H1 (cell line): ENCODE results near the gene IGF2BP3. TPM values are rescaled to one million over a fixed set of nuclear protein-coding genes. Genes with fewer than 3 reads are reported as not detected.

Experiments
- CTCF ChIA-PET: fragments of 300-600 bp; sonication (Branson Sonifier 250); formaldehyde crosslinking; loops from one replicate; lab custom pipeline; 2021; ENCODE audit not compliant: partially characterized antibody; lab: Charles Lee
- POLR2A ChIA-PET: fragments of 300-600 bp; sonication (Branson Sonifier 250); formaldehyde crosslinking; loops from one replicate; lab custom pipeline; 2021; ENCODE audit warnings: inconsistent platforms; ENCODE audit not compliant: partially characterized antibody; lab: Charles Lee
- DNase-seq, 2 experiments: peaks; one replicate each; pipeline versions ENCODE4 v3.0.0 to v3.0.0-alpha.2; 2010 to 2022; ENCODE audit warnings: low spot score in 2 of 2, low read depth in 1 of 2, mixed read lengths in 1 of 2
- FAIRE-seq: peaks from 2 replicates; lab custom pipeline; 2011; peaks lifted over from hg19 to GRCh38; lab: Jason Lieb, UNC
- H2AFZ ChIP-seq: 2 replicates; pipeline ENCODE4 v1.8.1; 2012; ENCODE audit warnings: low read length, inconsistent platforms
- H2AK5ac ChIP-seq: 2 replicates; pipeline ENCODE4 v1.6.1; 2013; ENCODE audit warnings: low read depth, low read length
- H2BK120ac ChIP-seq: replicated peaks from 2 replicates; pipeline ENCODE3; 2013; ENCODE audit warnings: low read depth, low read length, inconsistent platforms
- H2BK12ac ChIP-seq: 2 replicates; pipeline ENCODE4 v1.6.1; 2013; ENCODE audit warnings: low read depth, low read length
- H2BK15ac ChIP-seq: 2 replicates; pipeline ENCODE4 v1.6.1; 2013; ENCODE audit warnings: low read length
- H2BK20ac ChIP-seq: 2 replicates; pipeline ENCODE4 v1.6.1; 2013; ENCODE audit warnings: low read length
- H2BK5ac ChIP-seq: 2 replicates; pipeline ENCODE4 v1.6.1; 2013; ENCODE audit warnings: low read depth, low read length
- H3K14ac ChIP-seq: 2 replicates; pipeline ENCODE4 v1.6.1; 2013; ENCODE audit warnings: inconsistent platforms; ENCODE audit not compliant: insufficient read length
- H3K18ac ChIP-seq: 2 replicates; pipeline ENCODE4 v1.6.1; 2013; ENCODE audit warnings: low read length; ENCODE audit errors: extremely low read depth
- H3K23ac ChIP-seq: 2 replicates; pipeline ENCODE4 v1.6.1; 2013; ENCODE audit warnings: inconsistent platforms; ENCODE audit not compliant: insufficient read length
- H3K23me2 ChIP-seq: 2 replicates; pipeline ENCODE4 v1.6.1; 2013; ENCODE audit warnings: low read depth, low read length
- H3K27ac ChIP-seq: 2 replicates; pipeline ENCODE4 v1.6.1; 2011; ENCODE audit warnings: low read depth, low read length, inconsistent platforms
- H3K27me3 ChIP-seq, 4 experiments: replicated peaks in 1 of 4; 1 replicate in 1 of 4; 2 replicates in 3 of 4; pipeline versions ENCODE4 v1.6.1 to v1.8.1; 2011 to 2013; ENCODE audit warnings: low read length in 3 of 4, mild to moderate bottlenecking in 3 of 4, inconsistent platforms in 2 of 4, mixed read lengths in 2 of 4, moderate library complexity in 1 of 4; ENCODE audit not compliant: control insufficient read depth in 3 of 4, insufficient read depth in 3 of 4; ENCODE audit errors: extremely low read depth in 1 of 4
- H3K36me3 ChIP-seq, 4 experiments: 2 replicates each; pipeline versions ENCODE4 v1.6.1 to v1.8.1; 2011 to 2013; ENCODE audit warnings: mild to moderate bottlenecking in 4 of 4, low read length in 3 of 4, moderate library complexity in 2 of 4, control low read depth in 1 of 4, inconsistent platforms in 1 of 4; ENCODE audit not compliant: insufficient read depth in 4 of 4, control insufficient read depth in 2 of 4
- H3K4ac ChIP-seq: replicated peaks from 2 replicates; pipeline ENCODE3; 2013; ENCODE audit warnings: low read length, low read depth, mixed read lengths, inconsistent platforms; ENCODE audit not compliant: insufficient read length
- H3K4me1 ChIP-seq, 4 experiments: replicated peaks in 1 of 4; 1 replicate in 1 of 4; 2 replicates in 3 of 4; pipeline versions ENCODE4 v1.6.1 to v1.8.1; 2011 to 2013; ENCODE audit warnings: low read length in 3 of 4, inconsistent platforms in 2 of 4, mixed read lengths in 1 of 4; ENCODE audit not compliant: insufficient read depth in 4 of 4, control insufficient read depth in 3 of 4
- H3K4me2 ChIP-seq, 2 experiments: 2 replicates each; pipeline versions ENCODE4 v1.6.1 to v1.8.1; 2011 to 2013; ENCODE audit warnings: low read depth in 2 of 2, low read length in 2 of 2, control low read depth in 1 of 2, inconsistent platforms in 1 of 2, mild to moderate bottlenecking in 1 of 2; ENCODE audit not compliant: insufficient read depth in 1 of 2
- H3K4me3 ChIP-seq, 4 experiments: fragments of 200-600, 300-600 bp in 1 of 4; sonication (generic), shearing (Covaris generic), sonication (Bioruptor Twin) in 1 of 4; 2 replicates each; pipeline versions ENCODE4 v1.5.1 to v1.8.1; 2011 to 2016; ENCODE audit warnings: low read length in 4 of 4, low read depth in 3 of 4, control low read depth in 2 of 4, inconsistent platforms in 2 of 4, mild to moderate bottlenecking in 2 of 4, mixed read lengths in 1 of 4, moderate library complexity in 1 of 4; ENCODE audit not compliant: insufficient read depth in 2 of 4; ENCODE audit errors: extremely low read depth in 1 of 4
- H3K56ac ChIP-seq: replicated peaks from 2 replicates; pipeline ENCODE3; 2013; ENCODE audit warnings: low read depth, mild to moderate bottlenecking, mixed read lengths, low read length, inconsistent platforms; ENCODE audit not compliant: insufficient read length
- H3K79me1 ChIP-seq: 2 replicates; pipeline ENCODE4 v1.6.1; 2013; ENCODE audit warnings: low read depth, low read length, control low read depth
- H3K79me2 ChIP-seq, 2 experiments: 2 replicates each; pipeline versions ENCODE4 v1.6.1 to v1.8.1; 2012 to 2013; ENCODE audit warnings: low read length in 2 of 2, mild to moderate bottlenecking in 2 of 2, inconsistent platforms in 1 of 2; ENCODE audit not compliant: insufficient read depth in 2 of 2, control insufficient read depth in 1 of 2
- H3K9ac ChIP-seq, 4 experiments: replicated peaks in 1 of 4; 1 replicate in 1 of 4; 2 replicates in 3 of 4; pipeline versions ENCODE4 v1.6.1 to v1.8.1; 2011 to 2013; ENCODE audit warnings: low read depth in 3 of 4, low read length in 3 of 4, control low read depth in 2 of 4, mild to moderate bottlenecking in 2 of 4, moderate library complexity in 2 of 4, inconsistent platforms in 1 of 4; ENCODE audit errors: extremely low read depth in 1 of 4
- H3K9me3 ChIP-seq, 2 experiments: 2 replicates each; pipeline versions ENCODE4 v1.6.1 to v1.8.1; 2012 to 2013; ENCODE audit warnings: mild to moderate bottlenecking in 2 of 2, moderate library complexity in 2 of 2, control low read depth in 1 of 2, inconsistent platforms in 1 of 2, low read depth in 1 of 2, low read length in 1 of 2, mixed read lengths in 1 of 2; ENCODE audit not compliant: insufficient read depth in 2 of 2
- H4K20me1 ChIP-seq, 2 experiments: replicated peaks in 1 of 2; 2 replicates each; pipeline versions ENCODE3 to v1.8.1; 2011 to 2013; ENCODE audit warnings: inconsistent platforms in 2 of 2, low read length in 2 of 2, mild to moderate bottlenecking in 1 of 2; ENCODE audit not compliant: insufficient read depth in 2 of 2, control insufficient read depth in 1 of 2
- H4K5ac ChIP-seq: 2 replicates; pipeline ENCODE4 v1.6.1; 2013; ENCODE audit warnings: low read length, low read depth, mixed read lengths, inconsistent platforms; ENCODE audit not compliant: insufficient read length
- H4K8ac ChIP-seq: 2 replicates; pipeline ENCODE4 v1.8.0; 2013; ENCODE audit warnings: mild to moderate bottlenecking, moderate library complexity, low read length, inconsistent platforms; ENCODE audit not compliant: insufficient read depth; ENCODE audit errors: extremely low read depth
- H4K91ac ChIP-seq: replicated peaks from 2 replicates; pipeline ENCODE3; 2013; ENCODE audit warnings: low read length, mixed read lengths, inconsistent platforms; ENCODE audit not compliant: insufficient read length
- BACH1 ChIP-seq: IDR thresholded peaks from 2 replicates; pipeline ENCODE4 v1.6.1; 2012; ENCODE audit warnings: low read length, improper control_type of control experiment
- BRCA1 ChIP-seq: IDR thresholded peaks from 2 replicates; pipeline ENCODE4 v1.6.1; 2012; ENCODE audit warnings: low read depth, low read length, improper control_type of control experiment
- GTF2F1 ChIP-seq: IDR thresholded peaks from 2 replicates; pipeline ENCODE4 v1.6.1; 2012; ENCODE audit warnings: low read depth, low read length, improper control_type of control experiment, borderline replicate concordance
- RAD21 ChIP-seq, 2 experiments: IDR thresholded peaks in 1 of 2; conservative IDR thresholded peaks in 1 of 2; 2 replicates each; pipeline ENCODE4 v1.6.1; 2011; ENCODE audit warnings: low read depth in 2 of 2, low read length in 2 of 2, improper control_type of control experiment in 1 of 2, inconsistent platforms in 1 of 2, mild to moderate bottlenecking in 1 of 2, moderate library complexity in 1 of 2
- WGBS, 2 experiments: shearing (Covaris generic) in 1 of 2; methylation state at CpG; one replicate each; pipeline versions ENCODE4 v1.1.6 to v1.1.7; 2013 to 2015; ENCODE audit warnings: low lambda C conversion rate in 2 of 2, mixed read lengths in 2 of 2, inconsistent platforms in 1 of 2, low coverage in 1 of 2, missing lambda C conversion rate in 1 of 2; ENCODE audit not compliant: insufficient replicate concordance in 2 of 2, insufficient coverage in 1 of 2, insufficient read length in 1 of 2; ENCODE audit errors: extremely low coverage in 1 of 2, missing lambda C conversion rate in 1 of 2; 5-methylcytosine and 5-hydroxymethylcytosine counted together
- polyA plus RNA-seq, 7 experiments: library from polyadenylated mRNA; depleted of rRNA in 3 of 7; stranded (reverse) in 5 of 7; unstranded in 2 of 7; fragments of >200 nt in 5 of 7; fragments of 200-250 nt in 2 of 7; gene quantifications; 1 replicate in 5 of 7; 2 replicates in 1 of 7; 4 replicates in 1 of 7; pipeline versions ENCODE4 v1.2.1 to v1.2.3, GENCODE V29; 2011 to 2013; ENCODE audit warnings: missing spikeins in 2 of 7, mixed read lengths in 2 of 7
- total RNA-seq: library from RNA; stranded (reverse); fragmentation: NEBNext Ultra II Directional; extraction: Animal tissue kit (Norgen Biotek cat#: 25700); gene quantifications from 2 replicates; pipeline ENCODE4 v1.2.1, GENCODE V29; 2021
- TF ChIP-seq, protein P1 (sequence below), 3 experiments: IDR thresholded peaks; 1 replicate in 2 of 3; 2 replicates in 1 of 3; pipeline versions ENCODE4 v1.5.1 to v1.6.1; 2011; ENCODE audit warnings: low read length in 3 of 3, mild to moderate bottlenecking in 3 of 3, inconsistent platforms in 2 of 3, low read depth in 1 of 3, moderate library complexity in 1 of 3; ENCODE audit not compliant: insufficient read depth in 1 of 3; ENCODE audit errors: control extremely low read depth in 1 of 3

IGF2BP3 gene
- total and polyA plus RNA-seq, 2 of the 8 experiments (the other 6 are each of a cell fraction or from before 2014, with no cell fraction given) = 66.3 to 193 TPM

GRCh38 chr7:23357190-23358093, 112.8 kb downstream of the IGF2BP3 start:
- H3K18ac ChIP-seq = no peak overlapping the region
- H3K36me3 ChIP-seq = peaks cover 2 to 25% (median 9%) of the 10 kb centered on the region in 4 experiments; a peak in 5 of 8 replicates
- no peak overlapping the region for H2BK15ac ChIP-seq
- H3K23ac ChIP-seq = no peak overlapping the region
- H3K27ac ChIP-seq = no peak overlapping the region
- H4K91ac ChIP-seq = no peak overlapping the region
- no peak overlapping the region for H3K9ac ChIP-seq
- POLR2A ChIA-PET = interaction anchor here (1.2 to 1.5 kb wide), 5 partner anchors 53 to 174 kb away, joined by 3 to 12 read pairs (median 5); partner anchors contain the start of gene IGF2BP3
- CTCF ChIA-PET = interaction anchor here (0.7 to 1.7 kb wide), 25 partner anchors 8 to 187 kb away, joined by 3 to 7 read pairs (median 4); no protein-coding TSS in a partner anchor
- H3K4me3 ChIP-seq = no peak overlapping the region
- H3K4me1 ChIP-seq = no peaks in the 10 kb centered on the region
- TF ChIP-seq GTF2F1 (no peak), BACH1 (no peak), RAD21 (IDR thresholded peaks at IDR 0.05 in 1 of 2, conservative IDR thresholded peaks at IDR 0.05 in 1 of 2; ENCODE audit: low read depth in 2 of 2, low read length in 2 of 2) (peak; percentile 26 to 31; a peak in 3 of 4 replicates), BRCA1 (no peak)
- TF ChIP-seq, protein P1, sequence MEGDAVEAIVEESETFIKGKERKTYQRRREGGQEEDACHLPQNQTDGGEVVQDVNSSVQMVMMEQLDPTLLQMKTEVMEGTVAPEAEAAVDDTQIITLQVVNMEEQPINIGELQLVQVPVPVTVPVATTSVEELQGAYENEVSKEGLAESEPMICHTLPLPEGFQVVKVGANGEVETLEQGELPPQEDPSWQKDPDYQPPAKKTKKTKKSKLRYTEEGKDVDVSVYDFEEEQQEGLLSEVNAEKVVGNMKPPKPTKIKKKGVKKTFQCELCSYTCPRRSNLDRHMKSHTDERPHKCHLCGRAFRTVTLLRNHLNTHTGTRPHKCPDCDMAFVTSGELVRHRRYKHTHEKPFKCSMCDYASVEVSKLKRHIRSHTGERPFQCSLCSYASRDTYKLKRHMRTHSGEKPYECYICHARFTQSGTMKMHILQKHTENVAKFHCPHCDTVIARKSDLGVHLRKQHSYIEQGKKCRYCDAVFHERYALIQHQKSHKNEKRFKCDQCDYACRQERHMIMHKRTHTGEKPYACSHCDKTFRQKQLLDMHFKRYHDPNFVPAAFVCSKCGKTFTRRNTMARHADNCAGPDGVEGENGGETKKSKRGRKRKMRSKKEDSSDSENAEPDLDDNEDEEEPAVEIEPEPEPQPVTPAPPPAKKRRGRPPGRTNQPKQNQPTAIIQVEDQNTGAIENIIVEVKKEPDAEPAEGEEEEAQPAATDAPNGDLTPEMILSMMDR (IDR thresholded peaks at IDR 0.05; ENCODE audit: control extremely low read depth in 1 of 3, insufficient read depth in 1 of 3, low read depth in 1 of 3, low read length in 3 of 3) = peak in 2 of 3 experiments; percentile 5 to 6; a peak in 2 of 4 replicates
- no peak overlapping the region for H3K4ac ChIP-seq
- no peak overlapping the region for H4K5ac ChIP-seq
- FAIRE-seq = no peak
- H3K27me3 ChIP-seq = no peaks in the 10 kb centered on the region
- no peak overlapping the region for H2BK5ac ChIP-seq
- DNase-seq = no peak
- H3K79me2 ChIP-seq = peaks cover 0 to 89% of the 10 kb centered on the region in 2 experiments; a peak in 2 of 4 replicates
- H3K4me2 ChIP-seq = no peak overlapping the region
- H3K79me1 ChIP-seq = no peaks in the 10 kb centered on the region
- H2AFZ ChIP-seq = no peak overlapping the region
- no peaks in the 10 kb centered on the region for H3K9me3 ChIP-seq
- H2BK12ac ChIP-seq = no peak overlapping the region
- no peak overlapping the region for H2AK5ac ChIP-seq
- H2BK20ac ChIP-seq = no peak overlapping the region
- no peaks in the 10 kb centered on the region for H3K23me2 ChIP-seq
- H4K8ac ChIP-seq = no peak overlapping the region
- H2BK120ac ChIP-seq = no peak overlapping the region
- 84% methylated on average over 6 of the region's 6 CpGs; no CpG with 5 or more reads in 1 of the 2 experiments for WGBS, 2 experiments
- peaks cover 0 to 12% of the 10 kb centered on the region in 2 experiments for H4K20me1 ChIP-seq
- H3K14ac ChIP-seq = no peak overlapping the region
- no peak overlapping the region for H3K56ac ChIP-seq
